OCI-LY1 (cell line): ENCODE data around the gene FARP1.

ENCODE experiments used
- H2AFZ ChIP-seq: fragments of 200-600 bp; sonication (generic), shearing (Covaris generic); 2 replicates; pipeline ENCODE4 v1.6.0; 2014; ENCODE audit warnings: antibody characterized with exemption, mild to moderate bottlenecking, low read length
- H3F3A ChIP-seq: fragments of 200-600 bp; sonication (generic), shearing (Covaris generic); 2 replicates; pipeline ENCODE4 v1.6.0; 2014; ENCODE audit warnings: mild to moderate bottlenecking, antibody characterized with exemption, low read length, moderate library complexity; ENCODE audit not compliant: insufficient read depth
- H3K27ac ChIP-seq: fragments of 200-600 bp; sonication (generic); 2 replicates; pipeline ENCODE4 v1.5.1; 2014; ENCODE audit warnings: low read length, mixed run types, mild to moderate bottlenecking, low read depth; ENCODE audit not compliant: poor library complexity, severe bottlenecking
- H3K27me3 ChIP-seq: fragments of 200-600 bp; sonication (generic); 2 replicates; pipeline ENCODE4 v1.6.0; 2014; ENCODE audit warnings: antibody characterized with exemption, mild to moderate bottlenecking, low read length, moderate library complexity; ENCODE audit not compliant: insufficient read depth
- H3K36me3 ChIP-seq: fragments of 200-600 bp; sonication (generic); 2 replicates; pipeline ENCODE4 v1.6.1; 2014; ENCODE audit warnings: mild to moderate bottlenecking, antibody characterized with exemption, low read length, moderate library complexity, mixed read lengths; ENCODE audit not compliant: insufficient read depth
- H3K4me1 ChIP-seq: fragments of 200-600 bp; sonication (generic); 2 replicates; pipeline ENCODE4 v1.5.1; 2014; ENCODE audit warnings: mild to moderate bottlenecking, low read length, moderate library complexity; ENCODE audit not compliant: insufficient read depth, severe bottlenecking
- H3K4me2 ChIP-seq: fragments of 200-600 bp; sonication (generic), shearing (Covaris generic); 2 replicates; pipeline ENCODE4 v1.6.1; 2014; ENCODE audit warnings: low read length
- H3K4me3 ChIP-seq: fragments of 200-600 bp; sonication (generic); 2 replicates; pipeline ENCODE4 v1.5.1; 2014; ENCODE audit warnings: low read length, low read depth, mild to moderate bottlenecking, mixed read lengths; ENCODE audit not compliant: poor library complexity, severe bottlenecking
- H3K79me2 ChIP-seq: fragments of 200-600 bp; shearing (Covaris generic); 2 replicates; pipeline ENCODE4 v1.6.1; 2016; ENCODE audit warnings: mixed run types, low read length, mixed read lengths; ENCODE audit not compliant: insufficient read depth
- H3K9ac ChIP-seq: fragments of 200-600 bp; sonication (generic), shearing (Covaris generic); 2 replicates; pipeline ENCODE4 v1.6.1; 2014; ENCODE audit warnings: mild to moderate bottlenecking, low read length, mixed read lengths
- H3K9me2 ChIP-seq: fragments of 200-600 bp; sonication (generic), shearing (Covaris generic); 2 replicates; pipeline ENCODE4 v1.6.1; 2014; ENCODE audit warnings: low read depth, mild to moderate bottlenecking, low read length, mixed read lengths
- H3K9me3 ChIP-seq: fragments of 200-600 bp; shearing (Covaris generic); 2 replicates; pipeline ENCODE4 v1.6.1; 2014; ENCODE audit warnings: low read length, mixed read lengths
- H4K20me1 ChIP-seq: fragments of 200-600 bp; sonication (generic), shearing (Covaris generic); 2 replicates; pipeline ENCODE4 v1.6.0; 2016; ENCODE audit warnings: mild to moderate bottlenecking, low read length; ENCODE audit not compliant: insufficient read depth
- CTCF ChIP-seq: fragments of 200-600 bp; sonication (generic), shearing (Covaris generic); IDR thresholded peaks from 2 replicates; pipeline ENCODE4 v1.5.1; 2017; ENCODE audit warnings: mild to moderate bottlenecking, antibody characterized with exemption, low read length, moderate library complexity, mixed read lengths
- EZH2 ChIP-seq: fragments of 200-600 bp; sonication (generic), shearing (Covaris generic); IDR thresholded peaks from 2 replicates; pipeline ENCODE4 v1.8.0; 2017; ENCODE audit warnings: borderline replicate concordance, mixed run types, mild to moderate bottlenecking, antibody characterized with exemption, low read length, moderate library complexity, mixed read lengths

The FARP1 gene

GRCh38 chr13:98436233-98436910 lies 293.5 kb downstream of the FARP1 start:
- Histone ChIP-seq H3K9me3 (no peaks in the 10 kb centered on the region), H3K27ac (no peak overlapping the region), H3F3A (no peaks in the 10 kb centered on the region), H3K9me2 (no peaks in the 10 kb centered on the region), H3K4me2 (no peak overlapping the region), H3K9ac (no peak overlapping the region), H3K27me3 (no peaks in the 10 kb centered on the region; the same call in 1 of the 2 replicates), H3K4me1 (no peaks in the 10 kb centered on the region), H3K36me3 (no peaks in the 10 kb centered on the region), H4K20me1 (no peaks in the 10 kb centered on the region), H3K4me3 (no peak overlapping the region), H2AFZ (no peak overlapping the region), H3K79me2 (no peaks in the 10 kb centered on the region)
- TF ChIP-seq CTCF (no peak), EZH2 (no peak)

DNA sequence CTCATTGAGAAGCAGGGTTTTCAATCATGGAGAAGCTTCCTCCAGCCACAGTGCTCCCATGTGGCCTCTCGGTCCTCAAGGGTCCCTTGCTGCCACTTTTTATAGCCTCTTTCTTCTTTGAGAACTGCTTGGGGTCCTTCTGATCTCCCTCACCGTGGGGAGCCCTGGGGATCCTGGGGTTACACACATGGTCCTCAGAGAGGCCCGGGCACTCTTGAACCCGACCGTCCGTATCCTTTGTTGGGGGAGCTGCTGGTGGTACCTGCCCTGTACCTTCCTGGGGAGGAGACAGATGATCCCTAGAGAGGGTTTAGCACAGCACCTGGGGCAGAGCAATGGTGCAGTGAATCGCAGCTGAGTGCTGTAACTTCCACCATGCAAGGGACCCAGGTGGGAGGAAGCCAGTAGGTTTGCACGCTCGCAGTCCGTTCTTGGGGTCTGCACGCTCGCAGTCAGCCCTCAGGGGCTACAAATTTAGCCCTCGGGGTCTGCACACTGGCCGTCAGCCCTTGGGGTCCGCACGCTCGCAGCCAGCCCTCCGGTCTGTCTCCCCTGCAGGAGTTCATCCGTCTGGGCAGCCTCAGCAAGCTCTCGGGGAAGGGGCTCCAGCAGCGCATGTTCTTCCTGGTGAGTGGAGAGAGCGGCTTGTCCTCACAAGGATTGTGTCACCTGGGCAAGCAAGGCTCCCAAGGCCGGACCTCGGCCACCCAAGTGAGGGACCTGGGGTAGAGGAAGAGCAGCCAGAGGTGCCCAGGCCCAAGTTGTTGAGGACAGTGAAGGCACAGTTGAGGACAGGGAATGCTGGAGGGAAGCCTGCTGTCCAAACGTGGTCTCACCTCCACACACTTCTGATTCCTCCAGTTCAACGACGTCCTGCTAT lies 295.6 kb downstream of the FARP1 start:
- Histone ChIP-seq H3F3A (no peaks in the 10 kb centered on the region), H3K4me2 (no peak overlapping the region), H3K36me3 (no peaks in the 10 kb centered on the region), H3K27ac (no peak overlapping the region), H2AFZ (no peak overlapping the region), H3K79me2 (no peaks in the 10 kb centered on the region), H3K4me1 (no peaks in the 10 kb centered on the region), H3K9ac (no peak overlapping the region), H4K20me1 (no peaks in the 10 kb centered on the region), H3K4me3 (no peak overlapping the region), H3K9me3 (no peaks in the 10 kb centered on the region), H3K9me2 (no peaks in the 10 kb centered on the region), H3K27me3 (0 out of 2 replicates have a peak, but pooled peaks cover 4% of the 10 kb centered on the region)
- no peak for TF ChIP-seq CTCF
- no peak for TF ChIP-seq EZH2

DNA sequence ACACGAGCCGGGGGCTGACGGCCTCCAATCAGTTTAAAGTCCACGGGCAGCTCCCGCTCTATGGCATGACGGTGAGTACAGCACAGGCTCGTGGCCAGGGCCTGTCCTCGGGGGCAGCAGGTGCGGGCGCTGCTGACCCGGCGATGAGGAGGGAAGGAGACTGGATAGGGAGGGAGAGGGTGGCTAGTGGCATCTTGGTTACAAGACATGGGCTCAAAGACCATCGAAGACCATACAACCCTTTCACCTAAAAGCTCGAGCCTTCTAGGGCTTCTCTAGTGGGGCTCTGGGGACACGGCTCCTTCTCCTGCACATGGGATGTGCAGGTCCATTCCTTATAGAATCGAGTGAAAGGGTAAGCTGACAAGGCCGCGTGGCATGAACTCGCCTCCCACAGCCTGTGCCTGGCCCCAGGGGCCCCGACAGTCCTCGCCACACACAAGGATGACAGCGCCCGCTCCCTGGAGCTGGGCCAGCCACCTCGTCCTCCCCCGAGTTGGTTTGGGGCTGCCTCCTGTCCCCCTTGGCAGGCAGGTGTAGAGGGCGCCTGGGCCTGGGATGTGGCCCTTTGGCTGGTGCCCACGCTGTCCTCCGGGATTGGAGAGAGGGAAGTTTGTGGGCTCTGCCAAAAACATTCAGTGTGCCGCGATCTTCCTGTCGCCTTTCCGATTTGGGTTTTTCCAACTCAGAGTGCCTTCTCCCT lies 296.4 kb downstream of the FARP1 start:
- no peak overlapping the region for H3K9ac ChIP-seq
- H3K4me1 ChIP-seq, result no peaks in the 10 kb centered on the region
- no peak overlapping the region for H3K27ac ChIP-seq
- H4K20me1 ChIP-seq, result no peaks in the 10 kb centered on the region
- no peaks in the 10 kb centered on the region for H3K9me2 ChIP-seq
- no peaks in the 10 kb centered on the region for H3F3A ChIP-seq
- no peaks in the 10 kb centered on the region for H3K9me3 ChIP-seq
- H3K4me3 ChIP-seq, result no peak overlapping the region
- H3K4me2 ChIP-seq, result no peak overlapping the region
- 0 out of 2 replicates have a peak, but pooled peaks cover 4% of the 10 kb centered on the region for H3K27me3 ChIP-seq
- H2AFZ ChIP-seq, result no peak overlapping the region
- no peaks in the 10 kb centered on the region for H3K36me3 ChIP-seq
- TF ChIP-seq CTCF (no peak), EZH2 (no peak)
- no peaks in the 10 kb centered on the region for H3K79me2 ChIP-seq
